Activated CD8-positive, alpha-beta memory T cell treated with anti-CD3 and anti-CD28 coated beads for 24 hours (primary cell): ENCODE data around the gene CHST4.
"Not testable (repeated sequence)": the region's sequence is repeated elsewhere in the genome, so short reads cannot be mapped to it uniquely, and the experiment has no call there.

Experiments used
- DNase-seq: peaks from one replicate; pipeline ENCODE4 v3.0.0-alpha.2; 2020

Gene CHST4

DNA sequence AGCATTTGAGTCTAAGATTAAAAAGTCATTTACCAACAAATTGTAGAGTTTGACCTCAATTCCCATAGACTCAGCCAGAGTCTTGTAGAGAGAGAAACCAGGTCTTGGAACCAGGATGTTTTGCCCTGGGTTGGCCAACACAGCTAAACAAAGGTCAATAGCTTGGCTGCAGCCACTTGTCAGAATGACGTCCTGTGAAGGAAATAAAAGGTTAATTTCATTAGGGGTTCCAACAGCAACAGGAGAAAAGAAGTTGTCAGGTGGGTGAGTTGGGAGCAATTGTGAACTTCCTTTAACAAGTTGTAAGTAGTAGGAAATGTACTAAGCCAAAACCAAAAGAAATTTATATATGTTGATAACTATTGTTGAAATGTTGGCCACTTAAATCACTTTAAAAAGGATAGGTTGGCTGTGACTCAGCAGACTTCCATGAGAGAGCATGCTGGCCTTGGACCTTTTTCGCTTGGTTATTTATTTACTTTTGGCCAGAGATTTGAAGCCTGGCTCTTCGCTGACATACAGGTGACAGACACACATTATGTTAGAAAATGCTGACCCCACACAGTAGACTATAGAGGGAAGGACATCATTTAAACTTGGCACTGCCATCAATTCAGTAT, 46.4 kb downstream of the CHST4 start:
- no peak for DNase-seq

DNA sequence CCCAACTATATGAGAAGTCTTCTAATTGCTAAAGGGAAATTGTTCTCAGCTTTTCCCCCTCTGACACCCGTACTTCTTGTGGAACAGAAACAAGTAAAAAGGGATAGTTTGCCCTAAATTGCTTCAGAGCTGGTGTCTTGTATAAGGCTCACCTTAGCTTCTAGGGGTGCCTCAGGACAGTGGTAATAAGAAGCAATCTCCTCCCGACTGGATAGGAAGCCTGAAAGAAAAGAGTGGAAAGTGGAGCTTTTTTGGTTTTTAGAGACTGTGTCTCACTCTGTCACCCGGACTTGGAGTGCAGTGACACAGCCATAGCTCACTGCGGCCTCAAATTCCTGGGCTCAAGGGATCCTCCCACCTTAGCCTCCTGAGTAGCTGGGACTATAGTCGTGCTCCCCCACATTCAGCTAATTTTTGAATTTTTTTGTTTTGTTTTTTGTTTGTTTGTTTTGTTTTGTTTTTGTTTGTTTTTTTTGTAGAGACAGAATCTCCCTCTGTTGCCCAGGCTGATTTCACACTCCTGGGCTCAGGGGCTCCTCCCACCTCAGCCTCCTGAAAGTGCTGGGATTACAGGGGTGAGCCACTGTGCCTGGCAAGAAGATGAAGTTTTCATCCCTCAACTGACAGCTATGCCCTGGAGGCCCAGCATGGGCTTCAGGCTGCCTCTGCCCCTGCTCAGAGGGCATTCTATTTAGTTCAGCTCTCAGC, 47.3 kb downstream of the CHST4 start:
- no peak for DNase-seq

DNA sequence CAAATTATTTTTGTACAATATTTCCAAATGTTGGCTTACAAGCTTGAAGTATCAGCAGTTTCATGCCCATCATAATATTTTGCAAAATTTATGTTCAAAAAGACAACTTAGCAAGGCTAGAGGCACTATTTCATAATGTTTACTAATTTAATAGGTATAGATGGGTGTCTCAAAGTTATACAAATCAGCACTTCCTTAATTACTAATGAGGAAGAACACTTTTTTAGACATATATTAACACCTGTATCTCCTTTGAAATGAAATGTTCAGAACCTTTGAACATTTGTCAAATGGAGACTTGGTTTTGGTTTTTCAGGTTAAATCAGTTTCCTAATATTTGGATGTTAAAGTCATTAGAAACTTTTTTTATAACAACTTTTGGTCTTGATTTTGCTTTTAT, 48.5 kb downstream of the CHST4 start:
- DNase-seq: no peak

DNA sequence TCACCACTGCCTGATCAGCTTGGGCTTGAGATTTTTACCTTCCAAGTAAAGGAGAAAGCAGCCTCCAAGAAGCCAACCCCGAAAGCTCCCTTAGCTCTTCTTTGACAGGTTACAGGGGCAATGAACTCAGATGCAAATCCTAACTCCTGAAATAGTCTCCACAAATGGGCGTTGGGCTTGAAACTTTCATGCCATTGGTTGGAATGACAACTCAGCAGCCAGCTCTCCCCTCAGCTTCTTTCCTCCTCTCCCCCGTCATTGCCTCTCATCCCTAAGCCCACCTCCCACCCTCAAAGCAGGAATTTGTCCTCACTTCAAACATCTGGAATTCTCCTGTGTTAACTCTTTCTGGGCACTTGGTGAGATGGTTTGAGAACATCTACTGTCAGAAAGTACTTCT, 50.7 kb downstream of the CHST4 start, which contains the start of gene TAT:
TSS of gene TAT (minus strand) at position 122 of the 400 bp plus-strand sequence. CDS start 677 bp downstream, outside the sequence.
- no peak for DNase-seq

DNA sequence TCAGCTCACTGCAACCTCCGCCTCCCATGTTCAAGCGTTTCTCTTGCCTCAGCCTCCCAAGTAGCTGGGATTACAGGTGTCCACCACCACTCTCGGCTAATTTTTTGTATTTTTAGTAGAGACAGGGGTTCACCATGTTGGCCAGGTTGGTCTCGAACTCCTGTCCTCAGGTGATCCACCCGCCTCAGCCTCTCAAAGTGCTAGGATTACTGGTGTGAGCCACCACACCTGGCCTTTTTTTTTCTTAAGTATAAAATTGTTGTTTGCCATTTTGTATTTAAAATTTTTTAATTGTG, 56.3 kb downstream of the CHST4 start:
- DNase-seq: not testable (repeated sequence)

DNA sequence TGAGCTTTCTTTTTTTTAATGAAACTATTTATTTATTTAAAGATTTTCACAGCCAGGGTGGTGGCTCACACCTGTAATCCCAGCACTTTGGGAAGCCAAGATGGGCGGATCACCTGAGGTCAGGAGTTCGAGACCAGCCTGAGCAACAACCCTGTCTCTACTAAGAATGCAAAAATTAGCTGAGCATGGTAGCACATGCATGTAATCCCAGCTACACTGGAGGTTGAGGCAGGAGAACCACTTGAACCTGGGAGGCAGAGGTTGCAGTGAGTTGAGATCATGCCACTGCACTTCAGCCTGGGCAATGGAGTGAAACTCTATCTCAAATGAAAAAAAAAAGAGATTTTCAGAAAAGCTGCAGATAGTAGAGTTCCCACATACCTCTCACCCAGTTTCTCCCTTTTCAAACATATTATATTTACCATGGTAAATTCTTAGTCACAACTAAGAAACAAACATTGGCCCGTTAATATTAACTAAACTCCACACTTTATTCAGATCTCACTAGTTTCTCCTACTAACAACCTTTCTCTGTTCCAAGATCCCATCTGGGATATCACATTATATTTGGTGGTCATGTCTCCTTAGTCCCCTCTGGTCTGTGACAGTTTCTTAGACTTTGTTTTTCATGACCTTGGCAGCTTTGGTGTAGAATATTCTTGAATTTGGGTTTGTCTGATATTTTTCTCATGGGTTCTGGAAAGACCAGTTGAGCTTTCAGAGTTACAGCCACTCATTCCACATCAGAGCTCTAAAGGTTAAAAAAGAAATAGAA, 58.5 kb downstream of the CHST4 start:
- DNase-seq: no peak

DNA sequence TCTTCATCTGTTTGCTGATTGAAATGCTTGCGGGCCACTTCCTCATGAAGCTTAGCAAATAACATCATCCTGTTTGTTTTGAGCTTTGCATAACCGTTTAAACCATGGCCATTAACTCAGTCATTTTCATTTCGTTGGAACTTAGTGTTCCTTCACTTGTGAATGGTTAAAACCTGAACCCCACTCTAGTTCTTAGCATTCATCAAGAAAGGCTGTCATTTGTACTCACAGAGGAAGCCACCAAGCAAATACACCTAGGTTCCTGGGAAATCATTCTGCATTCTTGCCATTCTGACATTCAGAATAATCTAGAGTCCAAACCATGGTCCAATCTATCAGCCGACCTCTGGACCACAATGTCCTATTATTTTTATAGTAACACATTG, 59.1 kb downstream of the CHST4 start:
- DNase-seq: no peak
